ENCODE measurements around the gene TNFRSF19.

Gene TNFRSF19

DNA sequence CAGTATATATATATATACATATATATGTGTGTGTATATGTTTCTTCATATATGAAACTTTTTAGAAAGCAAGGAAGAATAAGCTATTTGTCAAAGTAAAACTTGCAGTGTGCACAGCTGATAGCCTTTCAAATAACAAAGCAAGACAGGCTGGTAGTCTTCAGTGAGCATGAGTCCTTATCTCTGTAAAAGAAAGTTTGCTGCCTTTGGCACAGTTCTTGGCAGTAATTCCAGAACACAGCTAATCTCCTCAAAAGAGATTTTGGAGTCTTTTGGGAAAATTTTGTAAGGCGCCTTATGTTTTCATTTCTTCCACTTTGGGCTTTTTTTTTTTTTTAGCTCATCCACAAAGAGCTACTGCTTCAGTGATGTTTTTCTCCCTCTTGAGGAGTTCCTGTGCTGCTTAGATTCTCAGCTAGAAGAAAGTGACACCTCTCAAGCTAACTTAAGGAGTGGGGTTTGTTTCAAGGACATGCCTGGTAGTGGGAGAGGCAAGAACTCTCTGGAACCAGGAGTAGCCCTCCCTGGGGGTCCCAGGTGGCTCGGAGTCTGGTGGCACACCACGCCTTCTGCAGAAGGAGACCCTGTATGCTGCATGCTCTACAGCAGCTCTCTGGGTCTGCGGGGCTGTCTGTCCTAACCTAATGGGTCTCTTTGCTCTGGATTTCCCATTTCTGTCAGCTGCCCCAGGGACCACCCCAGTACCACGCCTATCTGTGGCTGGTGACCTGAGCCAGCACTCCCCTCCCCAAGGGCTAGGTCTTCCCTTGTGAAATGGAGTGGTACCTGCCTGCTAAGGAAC is 58.8 kb downstream of the TNFRSF19 start:
- DNase-seq (ENCODE audit: low read depth) = no peak

DNA sequence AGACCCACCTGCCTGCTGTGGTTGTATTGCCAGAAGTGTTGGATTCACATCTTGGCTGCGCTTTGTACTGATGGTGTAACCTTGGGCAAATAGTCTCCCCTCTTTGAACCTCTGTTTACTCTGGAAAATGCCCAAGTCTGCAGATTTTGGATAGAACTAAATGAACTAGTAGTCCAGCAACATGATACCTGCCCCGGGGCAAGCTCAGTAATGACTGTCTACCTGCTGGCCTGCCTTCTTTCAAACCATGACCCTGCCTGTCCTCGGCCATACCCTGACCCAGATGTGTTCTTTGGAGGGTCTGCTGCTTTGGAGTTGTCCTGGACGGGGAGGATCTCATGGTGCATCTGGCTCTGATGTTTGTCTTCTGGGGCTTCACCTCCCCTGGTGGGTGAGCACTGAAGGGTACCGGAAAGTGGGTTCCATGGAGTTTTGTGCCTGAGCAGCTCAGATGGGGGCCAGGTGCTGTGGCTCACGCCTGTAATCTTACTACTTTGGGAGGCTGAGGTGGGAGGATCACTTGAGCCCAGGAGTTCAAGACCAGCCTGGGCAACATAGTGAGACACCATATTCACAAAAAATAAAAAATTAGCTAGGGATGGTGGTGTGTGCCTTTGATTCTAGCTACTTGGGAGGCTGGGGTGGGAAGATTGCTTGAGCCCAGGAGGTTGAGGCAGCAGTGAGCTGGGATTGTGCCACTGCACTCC is 59.5 kb downstream of the TNFRSF19 start:
- no peak for DNase-seq (ENCODE audit: low read depth)

DNA sequence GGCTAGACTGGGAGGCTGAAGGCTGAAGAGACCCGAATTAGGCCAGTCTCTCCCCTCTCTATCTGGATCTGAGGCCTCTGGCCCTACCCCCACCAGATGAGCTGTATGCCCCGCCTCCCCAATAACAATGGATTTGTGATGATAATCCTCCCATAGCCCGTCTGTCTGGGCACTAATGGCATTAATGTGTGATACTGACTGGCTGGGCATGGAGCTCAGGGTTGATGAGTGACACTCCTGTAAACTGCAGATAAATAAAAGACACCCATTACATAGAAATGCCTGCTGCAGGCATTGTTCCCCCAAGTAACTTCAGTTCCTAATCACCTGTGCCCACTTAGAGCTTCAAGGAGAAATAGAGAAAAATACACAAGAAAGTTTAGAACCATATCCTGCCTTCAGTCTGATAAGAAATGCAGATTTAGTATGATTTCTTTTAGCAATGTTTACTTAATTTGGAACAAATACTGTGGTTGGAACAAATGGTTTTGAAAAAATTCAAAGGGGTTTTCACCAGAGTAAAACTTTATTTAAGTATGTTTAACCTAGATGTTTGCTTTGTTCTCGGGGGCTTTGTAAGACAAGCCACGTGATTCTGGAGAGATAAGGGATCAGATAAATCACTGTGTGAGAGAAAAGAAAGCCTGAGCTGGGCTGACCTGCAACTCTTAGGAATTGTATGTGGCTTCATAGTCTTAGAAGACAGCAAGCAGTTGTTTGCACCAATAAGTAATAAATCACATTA is 60.3 kb downstream of the TNFRSF19 start:
- no peak for DNase-seq (ENCODE audit: low read depth)

DNA sequence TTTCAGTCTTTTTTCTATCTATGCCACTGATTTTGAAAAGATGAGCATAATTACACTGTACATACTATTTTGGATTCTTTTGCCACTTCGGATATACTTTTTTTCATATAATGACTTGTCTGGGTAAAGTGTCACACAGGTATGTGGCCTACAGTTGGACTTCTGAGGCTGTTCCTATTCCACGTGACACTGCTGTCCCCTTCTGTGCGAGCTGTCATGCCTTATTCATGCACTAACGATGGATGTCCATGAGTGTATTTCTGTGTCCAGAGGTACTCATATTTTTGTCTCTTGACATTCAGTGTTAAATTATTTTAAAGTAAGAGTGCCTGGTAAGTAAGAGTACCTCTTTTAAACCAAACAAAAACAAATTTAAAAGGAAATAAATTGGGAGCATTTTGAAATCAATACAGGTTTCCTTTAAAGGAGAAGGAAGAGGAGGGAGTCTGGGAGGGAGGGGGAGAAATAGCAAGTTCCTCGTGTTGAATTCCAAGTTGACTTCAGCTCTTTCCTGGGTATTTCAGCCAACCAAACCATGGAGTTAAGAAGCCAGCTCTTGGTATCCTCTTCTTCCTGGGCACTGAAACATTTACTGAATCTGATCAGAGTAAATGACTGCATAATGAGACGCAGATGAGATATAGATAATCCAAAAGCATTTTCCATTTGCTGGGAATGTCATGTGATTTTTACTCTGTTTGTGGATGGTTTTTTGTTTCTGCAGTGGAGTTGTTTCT is 61.3 kb downstream of the TNFRSF19 start:
- DNase-seq (ENCODE audit: low read depth) = no peak

DNA sequence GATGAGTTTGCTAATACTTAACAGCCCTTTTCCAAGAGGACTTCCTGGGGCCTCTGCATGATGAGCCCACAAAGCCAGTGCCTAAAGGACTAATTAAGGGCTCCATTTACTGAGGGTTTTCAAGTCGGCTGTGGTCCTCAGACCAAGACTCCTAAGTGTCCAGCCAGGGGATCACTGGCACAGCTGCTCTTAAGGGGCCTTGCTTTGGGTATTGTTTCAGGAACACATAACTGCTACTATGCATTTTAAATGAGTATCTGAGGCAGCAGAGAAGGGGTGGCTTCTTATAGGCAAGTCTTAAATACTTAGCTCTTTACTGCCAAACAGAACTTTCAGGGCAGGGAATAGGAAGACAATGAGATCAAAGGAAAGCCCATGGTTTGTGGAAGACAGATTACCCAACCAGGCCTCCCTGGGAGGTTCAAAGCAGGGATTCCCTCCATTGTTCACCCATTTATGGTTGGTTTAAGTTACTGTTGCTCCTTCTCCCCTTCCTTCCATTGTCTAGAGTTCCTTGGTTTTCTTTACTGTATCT is 61.9 kb downstream of the TNFRSF19 start:
- DNase-seq (ENCODE audit: low read depth) = no peak

DNA sequence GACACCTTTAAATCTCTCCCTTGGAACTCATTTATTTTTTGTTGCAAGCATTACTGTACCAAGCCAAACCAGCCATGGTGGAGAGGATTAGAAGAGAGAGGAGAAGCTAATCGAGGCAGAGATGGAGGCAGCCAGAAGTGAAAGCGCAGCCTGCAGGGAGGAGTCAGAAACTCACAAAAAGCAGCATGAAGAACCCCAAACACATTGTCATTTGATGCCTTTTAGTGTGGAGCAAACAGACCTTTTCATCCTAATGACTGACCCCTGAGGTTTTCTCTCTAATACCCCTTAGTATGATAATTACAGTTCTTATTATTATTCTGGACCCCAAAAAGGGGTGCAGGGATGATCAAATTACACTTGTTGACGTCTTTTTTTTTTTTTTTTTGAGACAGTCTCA is 62.5 kb downstream of the TNFRSF19 start:
- no peak for DNase-seq (ENCODE audit: low read depth)

DNA sequence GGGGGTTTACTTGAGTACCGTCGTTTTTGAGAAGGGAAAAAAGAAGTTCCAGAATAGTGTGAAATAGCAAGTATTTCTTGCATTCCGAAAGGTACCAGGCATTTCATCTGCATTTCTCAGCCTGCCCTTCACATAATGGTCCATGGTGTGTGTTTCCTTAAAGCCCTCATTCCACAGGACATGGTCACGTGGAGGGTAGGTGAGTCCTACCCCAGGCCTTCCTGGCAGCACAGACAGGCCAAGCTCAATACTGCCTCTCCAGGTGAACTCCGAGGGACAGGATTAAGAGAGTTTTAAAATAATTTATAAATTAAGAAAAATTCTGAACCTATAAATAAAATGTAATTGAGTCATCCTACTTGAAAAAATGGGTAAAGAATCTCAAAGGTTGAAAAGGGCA is 64.7 kb downstream of the TNFRSF19 start:
- DNase-seq (ENCODE audit: low read depth) = no peak

DNA sequence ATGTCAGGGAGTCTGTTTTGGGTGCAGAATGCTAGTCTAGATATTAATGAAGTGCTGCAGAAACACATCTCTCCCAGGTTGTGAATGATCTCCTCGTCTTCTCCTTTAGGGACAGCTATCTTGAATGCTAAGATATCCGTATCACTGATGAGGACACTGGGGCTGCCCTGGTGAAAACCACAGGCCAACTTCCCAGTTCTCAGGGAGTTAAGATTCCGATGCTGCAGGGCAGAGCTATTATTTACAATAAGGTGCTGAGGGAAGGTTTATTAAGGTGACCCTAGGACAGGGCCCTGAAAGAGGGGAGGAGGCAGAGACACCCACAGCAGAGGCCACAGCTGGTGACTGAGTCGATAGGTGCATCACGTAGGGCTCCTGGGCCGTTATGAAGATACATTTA is 66.1 kb downstream of the TNFRSF19 start:
- DNase-seq (ENCODE audit: low read depth) = no peak

DNA sequence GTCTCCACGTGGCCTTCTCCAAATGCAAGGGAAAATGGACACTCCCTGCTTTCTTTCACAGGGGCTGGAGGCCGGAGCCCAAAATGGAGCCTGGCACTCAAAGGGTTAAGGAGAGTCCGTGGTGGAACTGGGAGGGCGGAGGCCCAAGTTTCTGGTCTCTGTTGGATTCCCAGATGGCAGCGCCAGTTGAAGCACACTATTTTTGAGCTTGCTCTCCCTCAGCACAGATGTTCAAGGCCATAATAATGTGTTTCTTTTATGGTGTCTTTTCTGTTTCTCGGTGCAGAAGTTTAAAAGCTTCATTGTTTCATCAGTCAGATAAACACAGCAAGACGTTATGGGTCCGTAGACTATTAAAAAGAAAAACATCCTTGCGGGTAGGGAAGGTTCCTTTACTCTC is 67.6 kb downstream of the TNFRSF19 start:
- no peak for DNase-seq (ENCODE audit: low read depth)

DNA sequence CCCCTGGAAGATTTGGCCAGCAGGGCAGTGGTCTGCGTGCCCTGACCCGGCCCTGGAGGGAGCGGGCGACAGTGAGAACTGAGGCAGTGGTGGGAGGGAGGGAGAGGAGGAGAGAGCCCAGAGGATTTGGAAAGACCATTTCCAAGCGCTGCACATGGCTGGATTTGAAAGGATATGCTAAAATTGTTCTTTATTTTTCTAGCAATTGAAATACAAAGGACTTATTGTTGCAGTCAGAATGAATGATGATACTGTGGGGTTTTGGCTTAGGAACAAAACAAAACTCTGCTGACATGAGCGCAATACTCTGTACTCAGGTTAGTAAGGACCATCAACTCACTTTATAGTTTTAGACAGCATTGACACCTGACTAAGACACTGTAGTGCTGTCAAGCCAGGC is 69.5 kb downstream of the TNFRSF19 start:
- DNase-seq (ENCODE audit: low read depth) = no peak

DNA sequence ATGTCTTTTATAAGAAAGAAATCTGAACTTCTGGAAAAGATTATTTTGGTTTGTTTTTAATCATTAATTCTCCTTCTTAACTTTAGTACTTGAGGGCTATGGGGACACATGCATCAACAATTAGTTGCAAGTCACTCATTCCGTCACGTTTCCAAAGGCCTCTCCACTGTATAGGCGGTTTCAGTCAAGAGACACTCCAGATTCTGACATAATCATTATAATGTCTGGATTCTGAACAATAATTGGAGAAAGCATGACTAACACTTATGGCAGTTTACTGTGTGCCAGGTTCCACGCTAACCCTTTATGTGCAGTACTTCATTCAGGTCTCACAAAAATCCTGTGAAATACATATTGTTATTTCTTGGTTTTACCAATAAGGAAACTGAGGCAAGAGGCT is 71.9 kb downstream of the TNFRSF19 start:
- no peak for DNase-seq (ENCODE audit: low read depth)

DNA sequence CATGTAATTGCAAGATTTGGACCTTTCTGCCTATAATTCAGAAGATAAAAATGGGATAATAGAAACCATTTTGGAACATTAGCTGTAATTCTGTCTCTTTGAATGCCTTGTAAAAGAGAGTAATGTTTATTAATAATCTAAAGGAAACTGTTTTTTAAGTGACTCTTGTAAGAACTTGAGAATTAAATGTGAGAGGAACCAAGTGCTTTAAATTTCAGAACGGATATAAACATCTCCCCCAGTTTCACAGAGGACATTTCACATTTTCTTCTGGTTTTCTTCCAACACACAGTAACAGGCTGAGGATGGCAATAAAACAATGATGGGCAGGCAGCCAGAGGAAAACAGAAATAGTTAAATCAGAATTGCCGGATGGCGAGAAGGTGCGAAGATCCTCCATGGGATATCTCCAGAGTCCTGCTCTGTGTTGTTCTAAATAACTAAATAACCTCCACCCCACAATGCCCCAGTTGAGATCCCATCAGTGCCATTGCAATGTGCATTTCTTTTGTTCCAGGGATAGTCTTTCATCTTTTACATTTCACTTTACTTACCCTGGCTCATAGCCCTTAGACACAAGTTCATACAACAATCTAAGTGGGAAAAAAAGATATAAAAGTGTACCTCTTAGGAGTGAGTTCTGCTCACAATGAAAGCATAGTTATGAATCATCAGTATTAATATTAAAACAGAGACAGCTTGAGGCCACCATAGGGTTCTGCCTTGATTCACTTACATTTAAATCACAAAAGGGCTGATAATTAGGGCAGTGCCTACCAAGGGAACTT is 73.3 kb downstream of the TNFRSF19 start:
- no peak for DNase-seq (ENCODE audit: low read depth)

DNA sequence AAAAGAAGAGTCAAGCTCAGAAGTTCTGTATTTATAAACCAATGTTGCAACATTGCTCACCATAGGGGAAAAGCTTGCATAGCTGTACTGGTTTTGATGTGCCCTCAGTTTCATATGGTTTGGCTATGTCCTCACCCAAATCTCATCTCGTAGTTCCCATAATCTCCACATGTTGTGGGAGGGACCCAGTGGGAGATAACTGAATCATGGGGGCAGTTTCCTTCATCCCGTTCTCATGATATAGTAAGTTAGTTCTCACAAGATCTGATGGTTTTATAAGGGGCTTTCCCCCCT is 73.9 kb downstream of the TNFRSF19 start:
- DNase-seq (ENCODE audit: low read depth) = no peak

DNA sequence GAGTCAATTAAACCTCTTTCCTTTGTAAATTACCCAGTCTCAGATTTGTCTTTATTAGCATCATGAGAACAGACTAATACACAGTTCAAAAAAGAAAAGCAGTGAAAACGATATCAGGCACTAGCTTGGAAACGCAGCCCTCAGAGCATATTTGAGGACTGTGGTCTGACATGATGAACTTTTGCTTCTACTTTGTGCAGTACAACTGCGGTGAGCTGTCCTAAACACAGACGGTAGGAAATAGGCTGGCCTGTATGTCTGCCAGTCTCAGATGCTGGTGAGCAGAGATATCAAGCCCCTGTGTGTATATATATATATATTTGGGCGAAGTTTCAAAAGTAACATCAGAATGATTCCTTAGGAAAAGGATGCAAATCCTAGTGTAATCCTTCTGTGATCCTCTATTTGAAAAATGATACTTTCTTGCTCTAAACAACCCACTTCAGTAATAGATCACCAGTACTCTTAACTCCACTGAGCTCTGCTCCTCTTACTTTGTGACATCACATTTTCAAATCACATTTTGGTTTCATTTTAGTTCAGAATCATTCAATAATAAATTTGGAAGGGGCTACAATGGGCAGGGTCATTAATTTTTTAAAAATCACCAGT is 74.4 kb downstream of the TNFRSF19 start:
- DNase-seq (ENCODE audit: low read depth) = no peak

DNA sequence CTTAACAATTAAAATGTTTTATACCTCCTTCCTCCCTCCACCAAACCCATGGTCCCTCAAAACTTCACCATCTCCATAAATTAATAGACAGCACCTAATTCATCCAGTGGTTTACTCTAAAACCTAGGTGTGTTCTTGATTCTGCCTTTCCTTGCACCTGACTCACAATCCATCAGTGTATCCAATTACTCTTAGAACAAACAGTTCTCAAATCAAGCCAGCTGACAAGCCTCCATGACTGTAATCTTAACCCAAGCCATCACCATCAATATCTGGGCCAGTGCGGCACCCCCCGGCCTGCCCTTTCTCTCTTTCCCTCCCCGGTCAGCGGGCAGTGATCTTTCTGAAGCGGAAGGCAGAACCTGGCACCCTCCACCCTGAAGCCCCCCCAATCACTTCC is 75.6 kb downstream of the TNFRSF19 start:
- DNase-seq (ENCODE audit: low read depth) = no peak

DNA sequence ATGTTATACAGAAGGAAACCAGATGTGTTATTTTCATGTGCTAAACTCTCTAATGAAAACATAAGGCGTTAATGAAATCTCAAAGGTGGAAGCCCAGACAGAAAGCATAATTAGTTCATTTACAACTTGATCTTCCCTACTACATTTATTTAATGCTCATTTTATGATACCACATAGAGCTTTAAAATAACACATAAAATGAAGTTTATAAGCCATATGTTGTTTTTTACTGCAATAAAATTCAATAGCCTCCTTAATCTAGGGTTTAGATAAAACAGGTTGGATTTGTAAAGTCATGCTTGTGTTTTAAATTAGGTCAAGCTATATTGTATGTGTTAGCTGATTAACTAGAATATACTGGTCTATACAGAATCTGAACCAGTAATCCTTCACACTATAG is 81.2 kb downstream of the TNFRSF19 start:
- no peak for DNase-seq (ENCODE audit: low read depth)

DNA sequence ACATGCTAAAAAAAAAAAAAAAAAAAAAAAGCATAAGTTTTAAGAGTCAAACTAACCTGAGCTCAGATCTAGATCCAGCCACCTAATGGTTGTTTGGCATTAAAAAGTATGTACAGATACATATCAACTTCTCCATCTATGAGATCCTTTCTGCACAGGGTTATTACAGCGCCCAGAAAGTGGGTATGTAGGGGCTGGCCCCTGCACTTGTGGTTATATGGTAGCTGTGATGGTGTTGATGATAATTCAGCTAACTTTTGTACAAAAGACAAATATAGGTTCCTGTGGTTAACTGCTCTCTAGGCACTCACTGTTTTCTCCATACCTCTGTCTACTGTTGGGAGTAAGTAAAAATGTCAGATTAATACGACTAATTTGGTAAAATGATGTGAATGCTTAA is 81.7 kb downstream of the TNFRSF19 start:
- DNase-seq (ENCODE audit: low read depth) = no peak

DNA sequence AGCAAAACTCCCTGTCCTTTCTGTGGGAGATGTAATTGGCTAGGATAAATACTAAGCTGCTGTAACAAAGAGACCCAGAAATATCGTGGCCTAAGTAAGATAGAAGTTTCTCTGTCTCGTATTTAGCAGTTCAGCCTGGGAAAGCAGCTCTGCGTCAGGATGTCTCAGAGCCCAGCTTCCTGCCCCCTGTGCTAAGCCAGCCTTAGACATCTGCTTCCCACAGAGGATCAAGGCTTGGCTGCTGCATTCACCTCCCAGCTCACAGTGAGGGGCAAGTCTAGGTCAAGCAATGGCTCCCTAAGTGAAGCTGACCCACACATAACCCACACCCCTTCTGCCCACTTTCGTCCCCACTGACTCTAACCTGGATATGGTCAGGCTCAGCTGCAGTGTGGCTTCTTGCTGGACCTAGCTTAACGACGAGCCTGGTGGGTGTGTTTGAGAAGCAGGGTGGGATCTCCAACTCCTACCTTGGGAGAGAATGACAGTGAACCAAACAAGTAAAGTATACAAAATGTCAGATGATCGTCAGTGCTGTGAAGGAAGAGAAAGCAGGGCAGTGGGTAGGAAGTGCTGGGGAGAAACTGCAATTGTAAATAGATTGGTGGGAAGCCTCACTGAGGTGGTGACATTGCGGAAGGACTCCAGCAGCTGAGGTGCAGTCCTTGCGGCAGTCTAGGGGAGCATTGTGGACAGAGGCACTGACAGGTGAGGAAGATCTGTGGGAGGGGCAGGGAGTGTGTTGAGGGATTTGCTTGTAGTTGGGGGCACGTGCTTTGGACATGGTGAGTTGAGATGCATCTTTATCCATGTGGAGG is 82.9 kb downstream of the TNFRSF19 start:
- no peak for DNase-seq (ENCODE audit: low read depth)

DNA sequence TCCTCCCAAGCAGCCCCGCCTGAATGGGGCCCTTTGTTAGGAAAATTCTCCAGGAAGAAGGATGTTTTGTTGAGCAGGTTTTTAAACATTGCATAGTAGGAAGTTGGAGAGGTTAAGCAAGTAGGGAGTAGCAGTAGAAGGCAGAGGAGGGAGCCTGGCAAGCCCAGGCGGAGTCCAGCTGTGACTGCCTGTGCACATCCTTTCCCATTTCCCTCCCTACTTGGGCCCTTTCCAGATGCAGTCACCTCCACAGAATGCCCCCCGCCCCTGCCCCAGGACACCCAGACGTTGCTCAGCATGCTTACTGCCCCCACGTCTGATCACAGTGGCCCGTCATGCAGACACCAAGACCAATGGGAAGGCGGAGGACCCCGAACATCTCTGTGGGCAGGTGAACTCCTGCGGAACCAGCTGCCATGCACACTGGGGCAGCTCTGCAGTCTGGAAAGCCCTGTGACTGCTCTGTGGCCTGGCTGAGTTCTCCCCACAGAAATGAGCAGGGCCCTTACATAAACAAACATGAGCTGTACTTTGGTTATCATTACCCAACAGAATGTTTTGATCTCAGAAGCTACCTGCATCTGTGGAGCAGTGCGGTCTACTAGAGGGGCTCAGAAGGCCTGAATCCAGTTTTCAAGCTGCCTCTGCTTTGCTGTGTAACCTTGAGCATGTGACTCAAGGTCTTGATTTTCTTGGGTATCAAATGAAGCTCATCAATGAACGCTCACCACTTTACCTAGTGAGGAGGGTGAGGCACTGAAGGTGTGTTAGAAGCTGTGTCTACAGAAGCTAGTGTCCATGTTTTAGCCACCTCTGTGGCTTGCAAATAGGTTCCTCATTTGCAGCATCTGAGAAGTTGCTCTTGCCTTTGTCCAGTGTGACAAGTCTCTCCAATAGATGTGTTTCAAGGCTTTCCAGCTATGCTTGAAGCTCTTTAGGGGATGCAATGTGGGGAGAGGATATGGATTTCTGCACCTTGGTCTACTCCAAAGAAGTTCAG is 84.2 kb downstream of the TNFRSF19 start:
- no peak for DNase-seq (ENCODE audit: low read depth)

All from fibroblast of the conjunctiva (primary cell).